HEK293 (cell line): ENCODE measurements around the gene FAM120B.

Source experiments
- GLI2 ChIP-seq: fragments of 450-650 bp; formaldehyde crosslinking; IDR thresholded peaks from 2 replicates; pipeline ENCODE4; 2017; ENCODE audit warnings: missing biosample characterization, missing genetic modification characterization, low read depth, borderline replicate concordance
- REST ChIP-seq: fragments of 450-650 bp; formaldehyde crosslinking; IDR thresholded peaks from 2 replicates; pipeline ENCODE4 v1.5.1; 2016; ENCODE audit warnings: missing biosample characterization, missing genetic modification characterization
- SP3 ChIP-seq: fragments of 450-650 bp; formaldehyde crosslinking; IDR thresholded peaks from 2 replicates; pipeline ENCODE4 v1.5.1; 2016; ENCODE audit warnings: missing biosample characterization, missing genetic modification characterization
- YY2 ChIP-seq: fragments of 450-650 bp; formaldehyde crosslinking; IDR thresholded peaks from 2 replicates; pipeline ENCODE4 v1.5.1; 2016; ENCODE audit warnings: missing biosample characterization, missing genetic modification characterization
- ZBTB1 ChIP-seq: fragments of 450-650 bp; formaldehyde crosslinking; IDR thresholded peaks from 2 replicates; pipeline ENCODE4 v1.5.1; 2016; ENCODE audit warnings: missing biosample characterization, missing genetic modification characterization
- ZNF16 ChIP-seq: fragments of 450-650 bp; formaldehyde crosslinking; IDR thresholded peaks from 2 replicates; pipeline ENCODE4 v1.5.1; 2016; ENCODE audit warnings: low read depth, missing biosample characterization, missing genetic modification characterization
- ZNF175 ChIP-seq: fragments of 450-650 bp; formaldehyde crosslinking; IDR thresholded peaks from 2 replicates; pipeline ENCODE4 v1.5.1; 2016; ENCODE audit warnings: missing biosample characterization, missing genetic modification characterization
- ZNF214 ChIP-seq: fragments of 450-650 bp; formaldehyde crosslinking; IDR thresholded peaks from 2 replicates; pipeline ENCODE4 v1.5.1; 2017; ENCODE audit warnings: missing biosample characterization, mild to moderate bottlenecking, missing genetic modification characterization, borderline replicate concordance
- ZNF248 ChIP-seq: fragments of 450-650 bp; formaldehyde crosslinking; IDR thresholded peaks from 2 replicates; pipeline ENCODE4 v1.5.1; 2017; ENCODE audit warnings: missing biosample characterization, missing genetic modification characterization
- ZNF335 ChIP-seq: fragments of 450-650 bp; formaldehyde crosslinking; conservative IDR thresholded peaks from 2 replicates; pipeline ENCODE4 v1.5.1; 2016; ENCODE audit warnings: missing biosample characterization, missing genetic modification characterization
- ZNF501 ChIP-seq: fragments of 450-650 bp; formaldehyde crosslinking; IDR thresholded peaks from 2 replicates; pipeline ENCODE4 v1.5.1; 2016; ENCODE audit warnings: missing biosample characterization, missing genetic modification characterization
- ZNF555 ChIP-seq: fragments of 450-650 bp; formaldehyde crosslinking; conservative IDR thresholded peaks from 2 replicates; pipeline ENCODE4 v1.5.1; 2017; ENCODE audit warnings: missing biosample characterization, mild to moderate bottlenecking, missing genetic modification characterization, inconsistent platforms
- ZNF645 ChIP-seq: fragments of 450-650 bp; formaldehyde crosslinking; IDR thresholded peaks from 2 replicates; pipeline ENCODE4; 2016; ENCODE audit warnings: missing biosample characterization, missing genetic modification characterization
- ZNF658 ChIP-seq: fragments of 450-650 bp; formaldehyde crosslinking; IDR thresholded peaks from 2 replicates; pipeline ENCODE4; 2016; ENCODE audit warnings: missing biosample characterization, missing genetic modification characterization
- ZNF776 ChIP-seq: fragments of 450-650 bp; formaldehyde crosslinking; IDR thresholded peaks from 2 replicates; pipeline ENCODE4 v1.5.0; 2017; ENCODE audit warnings: missing biosample characterization, missing genetic modification characterization, borderline replicate concordance
- ZNF830 ChIP-seq: fragments of 450-650 bp; IDR thresholded peaks from 2 replicates; pipeline ENCODE4 v1.5.0; 2018; ENCODE audit warnings: missing biosample characterization, missing genetic modification characterization, low read depth, mild to moderate bottlenecking, moderate library complexity
- ZNF843 ChIP-seq: fragments of 450-650 bp; formaldehyde crosslinking; IDR thresholded peaks from 2 replicates; pipeline ENCODE4 v1.5.1; 2016; ENCODE audit warnings: missing biosample characterization, missing genetic modification characterization
- ZSCAN5A ChIP-seq: fragments of 450-650 bp; formaldehyde crosslinking; IDR thresholded peaks from 2 replicates; pipeline ENCODE4 v1.5.1; 2016; ENCODE audit warnings: missing biosample characterization, missing genetic modification characterization
- TF ChIP-seq, protein P1 (sequence below): fragments of 450-650 bp; formaldehyde crosslinking; IDR thresholded peaks from 2 replicates; pipeline ENCODE4 v1.5.1; 2016; ENCODE audit warnings: missing biosample characterization, missing genetic modification characterization
- TF ChIP-seq, protein P2 (sequence below): fragments of 450-650 bp; formaldehyde crosslinking; IDR thresholded peaks from 2 replicates; pipeline ENCODE4 v1.5.1; 2016; ENCODE audit warnings: missing biosample characterization, missing genetic modification characterization, borderline replicate concordance
- TF ChIP-seq, protein P3 (sequence below): fragments of 450-650 bp; formaldehyde crosslinking; IDR thresholded peaks from 2 replicates; pipeline ENCODE4 v1.5.1; 2016; ENCODE audit warnings: missing biosample characterization, missing genetic modification characterization
- TF ChIP-seq, protein P4 (sequence below): fragments of 450-650 bp; formaldehyde crosslinking; IDR thresholded peaks from 2 replicates; pipeline ENCODE4 v1.5.1; 2016; ENCODE audit warnings: missing biosample characterization, missing genetic modification characterization

FAM120B gene

DNA sequence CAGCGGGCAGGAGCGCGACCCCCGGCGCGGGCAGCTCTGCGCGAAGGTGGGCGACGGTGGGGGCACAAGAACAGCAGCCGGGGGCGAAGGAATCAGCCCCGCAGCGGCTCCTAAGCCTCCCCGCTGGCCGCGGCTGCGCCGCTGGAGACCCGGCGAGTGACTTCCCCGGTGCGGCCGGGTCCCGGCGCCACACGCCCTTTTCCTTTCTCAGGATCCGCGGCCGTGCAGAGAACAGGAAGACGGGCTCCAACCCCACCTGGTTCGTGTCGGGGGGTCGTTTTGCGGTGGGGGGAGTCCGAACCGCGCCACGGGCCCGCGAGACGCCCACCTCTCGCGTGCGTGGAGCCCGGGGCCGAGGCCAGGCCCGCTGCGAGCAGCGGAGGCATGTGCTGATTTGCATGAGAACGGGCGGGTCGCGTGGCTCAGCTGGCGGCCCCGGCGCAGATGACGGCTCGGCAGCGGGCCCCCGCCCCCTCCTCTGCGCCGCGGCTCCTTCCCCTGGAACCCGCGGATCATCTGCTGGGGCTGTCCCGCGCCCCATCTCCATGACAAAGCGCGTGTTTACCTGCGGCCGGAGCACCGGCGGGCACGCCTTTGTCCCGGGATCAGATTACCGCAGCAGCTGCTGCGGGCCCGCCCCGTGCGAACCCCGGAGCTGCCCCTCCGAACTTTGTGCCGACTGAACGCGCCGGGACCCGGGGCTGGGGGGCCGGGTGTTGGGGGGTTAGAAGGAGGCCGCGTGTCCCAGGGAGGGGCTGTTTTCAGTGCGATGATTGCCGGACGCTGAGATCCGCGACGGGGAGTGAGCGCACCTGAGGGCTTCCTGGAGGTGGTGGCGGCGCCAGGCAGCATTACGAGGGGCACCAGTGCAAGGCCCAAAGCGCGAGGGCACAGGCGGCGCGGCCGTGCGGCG, 10.8 kb upstream of the FAM120B start (continued):
- peak; percentile 76; the same call in 1 of the 2 replicates for TF ChIP-seq ZNF776 (tag by site-specific recombination)
- no peak for TF ChIP-seq ZSCAN5A (tag by site-specific recombination)
- no peak for TF ChIP-seq ZNF555 (tag by site-specific recombination)
- TF ChIP-seq SP3, result peak; percentile 28; the same call in 1 of the 2 replicates
- no peak for TF ChIP-seq ZNF16
- TF ChIP-seq ZNF830 (tag by site-specific recombination), result no peak
- no peak for TF ChIP-seq ZNF843 (tag by site-specific recombination)
- TF ChIP-seq, protein P1, sequence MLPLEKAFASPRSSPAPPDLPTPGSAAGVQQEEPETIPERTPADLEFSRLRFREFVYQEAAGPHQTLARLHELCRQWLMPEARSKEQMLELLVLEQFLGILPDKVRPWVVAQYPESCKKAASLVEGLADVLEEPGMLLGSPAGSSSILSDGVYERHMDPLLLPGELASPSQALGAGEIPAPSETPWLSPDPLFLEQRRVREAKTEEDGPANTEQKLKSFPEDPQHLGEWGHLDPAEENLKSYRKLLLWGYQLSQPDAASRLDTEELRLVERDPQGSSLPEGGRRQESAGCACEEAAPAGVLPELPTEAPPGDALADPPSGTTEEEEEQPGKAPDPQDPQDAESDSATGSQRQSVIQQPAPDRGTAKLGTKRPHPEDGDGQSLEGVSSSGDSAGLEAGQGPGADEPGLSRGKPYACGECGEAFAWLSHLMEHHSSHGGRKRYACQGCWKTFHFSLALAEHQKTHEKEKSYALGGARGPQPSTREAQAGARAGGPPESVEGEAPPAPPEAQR, result no peak
- TF ChIP-seq, protein P2, sequence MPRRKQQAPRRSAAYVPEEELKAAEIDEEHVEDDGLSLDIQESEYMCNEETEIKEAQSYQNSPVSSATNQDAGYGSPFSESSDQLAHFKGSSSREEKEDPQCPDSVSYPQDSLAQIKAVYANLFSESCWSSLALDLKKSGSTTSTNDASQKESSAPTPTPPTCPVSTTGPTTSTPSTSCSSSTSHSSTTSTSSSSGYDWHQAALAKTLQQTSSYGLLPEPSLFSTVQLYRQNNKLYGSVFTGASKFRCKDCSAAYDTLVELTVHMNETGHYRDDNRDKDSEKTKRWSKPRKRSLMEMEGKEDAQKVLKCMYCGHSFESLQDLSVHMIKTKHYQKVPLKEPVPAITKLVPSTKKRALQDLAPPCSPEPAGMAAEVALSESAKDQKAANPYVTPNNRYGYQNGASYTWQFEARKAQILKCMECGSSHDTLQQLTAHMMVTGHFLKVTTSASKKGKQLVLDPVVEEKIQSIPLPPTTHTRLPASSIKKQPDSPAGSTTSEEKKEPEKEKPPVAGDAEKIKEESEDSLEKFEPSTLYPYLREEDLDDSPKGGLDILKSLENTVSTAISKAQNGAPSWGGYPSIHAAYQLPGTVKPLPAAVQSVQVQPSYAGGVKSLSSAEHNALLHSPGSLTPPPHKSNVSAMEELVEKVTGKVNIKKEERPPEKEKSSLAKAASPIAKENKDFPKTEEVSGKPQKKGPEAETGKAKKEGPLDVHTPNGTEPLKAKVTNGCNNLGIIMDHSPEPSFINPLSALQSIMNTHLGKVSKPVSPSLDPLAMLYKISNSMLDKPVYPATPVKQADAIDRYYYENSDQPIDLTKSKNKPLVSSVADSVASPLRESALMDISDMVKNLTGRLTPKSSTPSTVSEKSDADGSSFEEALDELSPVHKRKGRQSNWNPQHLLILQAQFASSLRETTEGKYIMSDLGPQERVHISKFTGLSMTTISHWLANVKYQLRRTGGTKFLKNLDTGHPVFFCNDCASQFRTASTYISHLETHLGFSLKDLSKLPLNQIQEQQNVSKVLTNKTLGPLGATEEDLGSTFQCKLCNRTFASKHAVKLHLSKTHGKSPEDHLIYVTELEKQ (tag by site-specific recombination), result no peak
- no peak for TF ChIP-seq ZNF658 (tag by site-specific recombination)
- TF ChIP-seq, protein P3, sequence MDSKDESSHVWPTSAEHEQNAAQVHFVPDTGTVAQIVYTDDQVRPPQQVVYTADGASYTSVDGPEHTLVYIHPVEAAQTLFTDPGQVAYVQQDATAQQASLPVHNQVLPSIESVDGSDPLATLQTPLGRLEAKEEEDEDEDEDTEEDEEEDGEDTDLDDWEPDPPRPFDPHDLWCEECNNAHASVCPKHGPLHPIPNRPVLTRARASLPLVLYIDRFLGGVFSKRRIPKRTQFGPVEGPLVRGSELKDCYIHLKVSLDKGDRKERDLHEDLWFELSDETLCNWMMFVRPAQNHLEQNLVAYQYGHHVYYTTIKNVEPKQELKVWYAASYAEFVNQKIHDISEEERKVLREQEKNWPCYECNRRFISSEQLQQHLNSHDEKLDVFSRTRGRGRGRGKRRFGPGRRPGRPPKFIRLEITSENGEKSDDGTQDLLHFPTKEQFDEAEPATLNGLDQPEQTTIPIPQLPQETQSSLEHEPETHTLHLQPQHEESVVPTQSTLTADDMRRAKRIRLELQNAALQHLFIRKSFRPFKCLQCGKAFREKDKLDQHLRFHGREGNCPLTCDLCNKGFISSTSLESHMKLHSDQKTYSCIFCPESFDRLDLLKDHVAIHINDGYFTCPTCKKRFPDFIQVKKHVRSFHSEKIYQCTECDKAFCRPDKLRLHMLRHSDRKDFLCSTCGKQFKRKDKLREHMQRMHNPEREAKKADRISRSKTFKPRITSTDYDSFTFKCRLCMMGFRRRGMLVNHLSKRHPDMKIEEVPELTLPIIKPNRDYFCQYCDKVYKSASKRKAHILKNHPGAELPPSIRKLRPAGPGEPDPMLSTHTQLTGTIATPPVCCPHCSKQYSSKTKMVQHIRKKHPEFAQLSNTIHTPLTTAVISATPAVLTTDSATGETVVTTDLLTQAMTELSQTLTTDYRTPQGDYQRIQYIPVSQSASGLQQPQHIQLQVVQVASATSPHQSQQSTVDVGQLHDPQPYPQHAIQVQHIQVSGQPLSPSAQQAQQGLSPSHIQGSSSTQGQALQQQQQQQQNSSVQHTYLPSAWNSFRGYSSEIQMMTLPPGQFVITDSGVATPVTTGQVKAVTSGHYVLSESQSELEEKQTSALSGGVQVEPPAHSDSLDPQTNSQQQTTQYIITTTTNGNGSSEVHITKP (tag by site-specific recombination), result no peak
- no peak for TF ChIP-seq REST (tag by site-specific recombination)
- TF ChIP-seq ZNF175, result no peak
- no peak for TF ChIP-seq ZNF214
- no peak for TF ChIP-seq ZBTB1 (tag by site-specific recombination)
- TF ChIP-seq ZNF501 (tag by site-specific recombination), result 0 out of 2 replicates have a peak, but pooled peaks have one; percentile 53
- TF ChIP-seq YY2 (tag by site-specific recombination), result no peak
- TF ChIP-seq, protein P4, sequence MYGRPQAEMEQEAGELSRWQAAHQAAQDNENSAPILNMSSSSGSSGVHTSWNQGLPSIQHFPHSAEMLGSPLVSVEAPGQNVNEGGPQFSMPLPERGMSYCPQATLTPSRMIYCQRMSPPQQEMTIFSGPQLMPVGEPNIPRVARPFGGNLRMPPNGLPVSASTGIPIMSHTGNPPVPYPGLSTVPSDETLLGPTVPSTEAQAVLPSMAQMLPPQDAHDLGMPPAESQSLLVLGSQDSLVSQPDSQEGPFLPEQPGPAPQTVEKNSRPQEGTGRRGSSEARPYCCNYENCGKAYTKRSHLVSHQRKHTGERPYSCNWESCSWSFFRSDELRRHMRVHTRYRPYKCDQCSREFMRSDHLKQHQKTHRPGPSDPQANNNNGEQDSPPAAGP (tag by site-specific recombination), result peak; percentile 87
- TF ChIP-seq ZNF335 (tag by site-specific recombination), result no peak
- no peak for TF ChIP-seq ZNF248 (tag by site-specific recombination)
- no peak for TF ChIP-seq GLI2
- TF ChIP-seq ZNF645 (tag by site-specific recombination), result no peak
